GM19452 (cell line): ENCODE measurements around the gene MAPKAPK3.

ENCODE experiments used
- ATAC-seq: cut with Tn5 transposase; IDR thresholded peaks from one replicate; pipeline ENCODE4 v1.9.1; 2021; ENCODE audit not compliant: unreplicated experiment

Gene MAPKAPK3

GRCh38 chr3:50587373-50587772 lies 29.6 kb upstream of the MAPKAPK3 start:
- ATAC-seq = no peak

- ATAC-seq = no peak
Observed at GRCh38 chr3:50587806-50588758, 28.9 kb upstream of the MAPKAPK3 start.

GRCh38 chr3:50588759-50589433 lies 28.1 kb upstream of the MAPKAPK3 start:
- ATAC-seq = no peak

- peak; percentile 8 for ATAC-seq
Observed at GRCh38 chr3:50591196-50591741, 25.7 kb upstream of the MAPKAPK3 start.

- no peak for ATAC-seq
Observed at GRCh38 chr3:50592568-50592967, 24.4 kb upstream of the MAPKAPK3 start.

- no peak for ATAC-seq
Observed at GRCh38 chr3:50594253-50594785, 22.6 kb upstream of the MAPKAPK3 start.

- ATAC-seq = no peak
Observed at GRCh38 chr3:50599115-50599715, 17.7 kb upstream of the MAPKAPK3 start.

GRCh38 chr3:50599716-50600118 lies 17.2 kb upstream of the MAPKAPK3 start:
- ATAC-seq = no peak

- no peak for ATAC-seq
Observed at GRCh38 chr3:50600141-50600753, 16.7 kb upstream of the MAPKAPK3 start.

- ATAC-seq = peak; percentile 82
Observed at GRCh38 chr3:50600841-50601591, 15.9 kb upstream of the MAPKAPK3 start.

GRCh38 chr3:50602595-50603191 lies 14.3 kb upstream of the MAPKAPK3 start:
- ATAC-seq = no peak

- no peak for ATAC-seq
Observed at GRCh38 chr3:50603261-50604109, 13.5 kb upstream of the MAPKAPK3 start.

GRCh38 chr3:50604110-50604621 lies 12.8 kb upstream of the MAPKAPK3 start:
- no peak for ATAC-seq

- no peak for ATAC-seq
Observed at GRCh38 chr3:50604628-50605588, 12.0 kb upstream of the MAPKAPK3 start.

- no peak for ATAC-seq
Observed at GRCh38 chr3:50605901-50606326, 11.0 kb upstream of the MAPKAPK3 start.

- no peak for ATAC-seq
Observed at GRCh38 chr3:50606596-50606995, 10.4 kb upstream of the MAPKAPK3 start.
